Cardiac fibroblast (primary cell): Measurements from ENCODE around the gene ZBTB46.
A peak's percentile ranks its signal among the peaks of the same experiment; 100 is the strongest.

Experiments
- DNase-seq, 2 donors: peaks; one replicate each; pipeline versions ENCODE4 v3.0.0 to v3.0.0-alpha.2; 2010; ENCODE audit warnings: low read depth in 2 of 2
- H3K4me3 ChIP-seq, 2 donors: replicated peaks in 1 of 2; 1 replicate in 1 of 2; 2 replicates in 1 of 2; pipeline ENCODE4 v1.5.1; 2011; ENCODE audit warnings: low read depth in 2 of 2, low read length in 2 of 2, mild to moderate bottlenecking in 2 of 2, moderate library complexity in 1 of 2
- TF ChIP-seq, protein P1 (sequence below): IDR thresholded peaks from one replicate; pipeline ENCODE4 v1.5.1; 2011; ENCODE audit warnings: low read depth, mild to moderate bottlenecking, low read length, inconsistent platforms

The ZBTB46 gene

DNA sequence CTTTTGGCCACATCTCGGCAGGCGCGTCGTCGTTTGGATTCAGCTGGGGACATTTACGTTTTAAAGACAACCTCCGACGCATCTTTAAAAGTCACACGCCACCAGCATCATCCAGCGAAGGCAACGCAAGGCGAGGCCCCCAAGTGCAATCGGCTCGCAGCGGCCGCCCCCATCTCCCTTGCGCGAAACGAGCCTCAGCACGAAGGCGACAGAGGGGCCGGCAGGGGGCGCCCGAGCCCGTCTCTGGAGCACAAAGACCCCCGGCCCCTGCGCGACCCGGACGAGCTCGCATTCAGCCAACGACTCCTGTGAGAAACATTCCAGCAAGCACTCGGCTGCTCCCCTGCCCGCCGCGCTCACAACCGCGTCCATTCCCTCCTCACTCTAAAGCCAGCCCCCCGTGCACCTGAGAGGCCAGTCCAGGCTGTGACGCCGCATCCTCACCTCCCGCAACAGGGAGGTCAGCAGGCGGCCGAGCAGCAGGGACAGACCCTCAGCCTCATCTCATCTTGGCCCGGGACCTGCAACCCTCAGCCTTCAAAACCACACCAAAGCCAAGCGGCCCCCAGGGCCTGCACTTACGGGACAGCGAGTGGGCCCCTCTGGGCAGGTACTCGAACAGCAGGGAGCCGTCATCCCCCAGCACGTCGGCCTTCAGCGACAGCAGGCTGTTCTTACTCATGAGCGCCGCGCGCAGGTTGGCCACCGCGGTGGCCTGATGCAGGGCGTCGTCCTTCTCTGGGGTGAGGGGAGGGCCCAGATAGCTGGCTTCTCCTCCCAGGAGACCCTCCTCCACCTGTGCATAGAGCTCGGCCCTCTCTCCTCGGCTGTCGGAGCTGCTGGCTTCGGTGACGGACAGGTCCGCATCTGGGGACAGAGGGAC lies 55.7 kb downstream of the ZBTB46 start:
- TF ChIP-seq, protein P1, sequence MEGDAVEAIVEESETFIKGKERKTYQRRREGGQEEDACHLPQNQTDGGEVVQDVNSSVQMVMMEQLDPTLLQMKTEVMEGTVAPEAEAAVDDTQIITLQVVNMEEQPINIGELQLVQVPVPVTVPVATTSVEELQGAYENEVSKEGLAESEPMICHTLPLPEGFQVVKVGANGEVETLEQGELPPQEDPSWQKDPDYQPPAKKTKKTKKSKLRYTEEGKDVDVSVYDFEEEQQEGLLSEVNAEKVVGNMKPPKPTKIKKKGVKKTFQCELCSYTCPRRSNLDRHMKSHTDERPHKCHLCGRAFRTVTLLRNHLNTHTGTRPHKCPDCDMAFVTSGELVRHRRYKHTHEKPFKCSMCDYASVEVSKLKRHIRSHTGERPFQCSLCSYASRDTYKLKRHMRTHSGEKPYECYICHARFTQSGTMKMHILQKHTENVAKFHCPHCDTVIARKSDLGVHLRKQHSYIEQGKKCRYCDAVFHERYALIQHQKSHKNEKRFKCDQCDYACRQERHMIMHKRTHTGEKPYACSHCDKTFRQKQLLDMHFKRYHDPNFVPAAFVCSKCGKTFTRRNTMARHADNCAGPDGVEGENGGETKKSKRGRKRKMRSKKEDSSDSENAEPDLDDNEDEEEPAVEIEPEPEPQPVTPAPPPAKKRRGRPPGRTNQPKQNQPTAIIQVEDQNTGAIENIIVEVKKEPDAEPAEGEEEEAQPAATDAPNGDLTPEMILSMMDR, result peak; percentile 68

DNA sequence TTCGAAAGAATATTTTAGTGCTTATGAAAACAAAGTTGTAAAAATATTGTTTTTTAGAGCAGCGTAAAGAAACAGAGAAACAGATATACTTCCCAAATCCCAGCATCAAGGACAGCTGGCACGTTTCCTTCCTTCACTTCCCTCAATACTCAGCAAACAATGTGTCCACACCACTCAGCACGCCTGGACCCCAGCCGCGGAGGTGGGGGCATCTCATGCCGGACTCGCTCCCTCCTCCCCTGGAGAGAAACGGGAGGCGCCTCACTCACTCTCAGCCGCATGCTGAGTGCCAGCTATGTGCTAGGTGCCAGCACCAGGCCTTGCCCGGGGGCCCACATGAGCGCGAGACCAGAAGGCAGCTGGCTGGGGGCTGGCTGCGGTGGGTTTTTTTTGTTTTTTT lies 56.8 kb downstream of the ZBTB46 start:
- H3K4me3 ChIP-seq, result no peak overlapping the region
- no peak for DNase-seq
- TF ChIP-seq, protein P1, result no peak

More for the DNA sequence above, 55.7 kb downstream of the ZBTB46 start:
- peak overlapping the region; percentile 17 to 18 for H3K4me3 ChIP-seq
- peak in 1 of 2 donors; percentile 42 for DNase-seq

DNA sequence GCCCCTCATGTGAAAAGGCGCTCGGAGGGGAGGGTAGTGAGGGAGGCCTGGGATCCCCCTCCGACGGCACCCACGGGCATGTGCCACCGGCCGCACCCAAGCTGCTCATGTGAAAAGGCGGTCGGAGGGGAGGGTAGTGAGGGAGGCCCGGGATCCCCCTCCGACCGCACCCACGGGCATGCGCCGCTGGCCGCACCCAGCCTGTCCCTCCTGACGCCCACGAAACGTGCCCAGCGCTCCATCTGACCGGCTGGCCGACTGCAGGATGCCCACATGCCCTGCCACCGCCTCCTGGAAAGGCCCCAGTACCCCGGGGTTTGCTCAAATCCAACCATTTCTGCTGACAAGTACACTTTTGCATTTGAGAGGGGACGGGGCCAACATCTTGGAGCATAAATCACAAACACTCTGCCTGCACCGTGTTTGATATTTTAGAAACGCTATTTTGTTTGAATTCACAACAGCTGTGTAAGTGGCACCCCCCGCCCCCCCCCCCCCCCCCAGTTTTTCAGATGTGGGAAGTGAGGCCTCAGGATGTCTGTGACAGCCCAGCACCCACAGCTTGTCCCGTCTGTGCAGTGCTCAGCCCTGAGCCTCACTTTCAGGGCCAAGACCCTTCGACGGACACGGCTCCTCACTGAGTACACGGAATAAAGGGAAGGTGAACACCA lies 57.4 kb downstream of the ZBTB46 start:
- DNase-seq, result no peak
- TF ChIP-seq, protein P1, result no peak
- H3K4me3 ChIP-seq, result no peak overlapping the region

- H3K4me3 ChIP-seq, result no peak overlapping the region
- peak in 1 of 2 donors; percentile 13 for DNase-seq
- TF ChIP-seq, protein P1, result no peak
Measured at GRCh38 chr20:63772781-63773518, 58.1 kb downstream of the ZBTB46 start.

DNA sequence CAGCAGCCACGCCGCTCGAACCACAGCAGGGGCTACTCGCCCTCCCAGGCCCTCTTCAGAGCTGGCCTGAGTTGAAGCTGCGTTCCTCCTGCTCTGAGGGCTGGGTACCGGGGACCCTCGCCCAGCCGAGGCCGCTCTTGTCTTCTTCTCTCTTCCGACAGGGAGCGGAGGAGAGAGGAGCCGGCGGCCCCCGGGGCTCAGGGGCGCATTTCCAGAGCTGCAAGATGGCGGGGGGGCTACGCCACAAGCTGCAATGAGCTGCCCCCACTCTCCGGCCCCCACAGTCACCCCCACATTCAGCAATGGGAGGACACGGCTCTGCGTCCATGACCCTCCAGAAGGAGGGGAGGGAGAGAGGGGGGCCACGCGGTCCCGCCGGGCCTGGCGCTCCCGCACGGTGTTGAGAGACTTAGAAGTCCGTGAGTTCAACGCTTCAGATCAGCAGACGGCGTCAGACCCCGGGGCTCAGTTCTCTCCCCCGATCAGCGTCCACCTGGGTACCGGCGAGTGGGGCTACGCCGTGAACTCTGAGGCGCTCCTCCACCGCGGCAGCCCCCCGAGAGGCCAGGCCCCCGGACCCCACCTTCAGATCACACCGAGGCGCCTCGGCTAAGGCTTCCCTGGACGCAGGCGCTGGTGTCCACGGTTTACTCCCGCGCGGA lies 59.9 kb downstream of the ZBTB46 start:
- H3K4me3 ChIP-seq, result no peak overlapping the region
- no peak for DNase-seq
- TF ChIP-seq, protein P1, result no peak

- no peak for DNase-seq
- TF ChIP-seq, protein P1, result no peak
- H3K4me3 ChIP-seq, result no peak overlapping the region
Measured at GRCh38 chr20:63769891-63770474, 61.1 kb downstream of the ZBTB46 start.
